Small intestine (tissue), 7 donors: ENCODE data around the gene STK38L. TPM values are rescaled to one million over a fixed set of nuclear protein-coding genes. Genes with fewer than 3 reads are reported as not detected.
A peak's percentile ranks its signal among the peaks of the same experiment; 100 is the strongest.

ENCODE experiments used
- DNase-seq, 2 donors: peaks; one replicate each; pipeline versions ENCODE4 v3.0.0 to v3.0.0-alpha.2; 2013
- FAIRE-seq: peaks from 2 replicates; lab custom pipeline; 2012; peaks lifted over from hg19 to GRCh38; lab: Jason Lieb, UNC
- H3K27ac ChIP-seq, 3 donors: one replicate each; pipeline ENCODE4 v1.5.1; 2013; ENCODE audit warnings: low read length in 2 of 3, mild to moderate bottlenecking in 2 of 3, control low read depth in 1 of 3, inconsistent platforms in 1 of 3, low read depth in 1 of 3, moderate library complexity in 1 of 3
- H3K27me3 ChIP-seq, 3 donors: one replicate each; pipeline ENCODE4 v1.6.1; 2013; ENCODE audit warnings: low read length in 3 of 3, inconsistent platforms in 1 of 3; ENCODE audit not compliant: control insufficient read depth in 3 of 3, insufficient read depth in 3 of 3
- H3K36me3 ChIP-seq, 3 donors: one replicate each; pipeline ENCODE4 v1.6.1; 2013; ENCODE audit warnings: low read length in 3 of 3, inconsistent platforms in 1 of 3, low read depth in 1 of 3, mild to moderate bottlenecking in 1 of 3, moderate library complexity in 1 of 3; ENCODE audit not compliant: control insufficient read depth in 3 of 3, insufficient read depth in 2 of 3
- H3K4me1 ChIP-seq, 3 donors: one replicate each; pipeline ENCODE4 v1.6.1; 2013; ENCODE audit warnings: low read length in 2 of 3, inconsistent platforms in 1 of 3, low read depth in 1 of 3, mild to moderate bottlenecking in 1 of 3, moderate library complexity in 1 of 3; ENCODE audit not compliant: control insufficient read depth in 3 of 3, insufficient read depth in 2 of 3
- H3K4me3 ChIP-seq, 3 donors: one replicate each; pipeline ENCODE4 v1.5.1; 2013; ENCODE audit warnings: low read length in 3 of 3, control low read depth in 1 of 3, inconsistent platforms in 1 of 3, low read depth in 1 of 3, mild to moderate bottlenecking in 1 of 3, moderate library complexity in 1 of 3
- H3K9me3 ChIP-seq, 2 donors: one replicate each; pipeline ENCODE4 v1.6.1; 2013; ENCODE audit warnings: low read depth in 1 of 2, low read length in 1 of 2; ENCODE audit not compliant: control insufficient read depth in 2 of 2, insufficient read depth in 1 of 2
- WGBS, 3 donors: extraction: QIAGEN DNeasy Blood & Tissue Kit; methylation state at CpG; one replicate each; pipeline ENCODE4 v1.1.7; 2013; 5-methylcytosine and 5-hydroxymethylcytosine counted together
- polyA plus RNA-seq, 4 donors: library from polyadenylated mRNA; stranded (reverse) in 3 of 4; unstranded in 1 of 4; fragments of 200-250 nt in 3 of 4; fragments of 120-200 nt in 1 of 4; gene quantifications; one replicate each; pipeline versions ENCODE4 v1.2.1 to v1.2.3, GENCODE V29; 2013
- donor health status: healthy with polysubstance abuse.
- donor health status: control.
- donor health status: control.
- donor health status: Bipolar disorder and iron deficiency.
- donor health status: healthy.

STK38L gene
- polyA plus RNA-seq, 4 donors, result 5.8 to 23.8 (median 10.6) TPM

DNA sequence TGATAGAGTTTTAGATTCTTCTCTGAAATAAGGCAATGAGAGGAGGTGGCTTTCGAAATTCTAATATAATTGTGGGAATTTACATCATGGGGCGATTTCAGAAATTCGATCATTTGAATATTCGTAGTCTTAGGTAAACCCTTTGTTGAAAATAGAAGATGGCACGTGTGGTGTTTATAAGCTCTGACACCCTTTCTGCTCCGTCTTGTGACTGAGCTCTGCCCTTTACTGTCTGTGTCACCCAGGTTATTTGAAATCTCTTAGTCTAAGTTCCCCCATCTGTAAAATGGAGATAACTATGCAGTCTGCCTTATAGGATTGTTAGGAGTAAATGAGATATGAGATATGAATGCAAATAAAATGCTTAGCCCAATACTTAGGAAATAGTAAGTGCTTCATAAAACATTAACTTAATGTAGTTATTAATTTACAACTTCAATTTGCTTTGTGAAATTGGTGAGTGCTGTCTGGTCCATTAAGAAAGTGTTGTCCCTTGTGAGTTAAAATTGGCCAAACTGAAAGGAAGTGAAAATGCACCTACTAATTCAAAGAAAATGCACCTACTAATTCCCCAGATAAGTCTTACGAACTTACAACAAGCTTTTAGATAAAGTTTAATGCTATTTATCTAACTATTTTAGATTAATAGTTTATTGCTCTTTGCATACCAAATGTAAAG is 90.1 kb downstream of the STK38L start:
- no peak for FAIRE-seq
- no peaks in the 10 kb centered on the region for H3K27me3 ChIP-seq
- no peaks in the 10 kb centered on the region for H3K36me3 ChIP-seq
- peak overlapping the region in 1 of 3 donors; percentile 56 for H3K27ac ChIP-seq
- WGBS, 3 donors, result 16 to 47% (median 35%) methylated on average over 7 of the region's 7 CpGs
- no peaks in the 10 kb centered on the region for H3K9me3 ChIP-seq
- H3K4me3 ChIP-seq, result peak overlapping the region in 2 of 3 donors; percentile 56 to 78
- peaks cover 0 to 9% (median 5%) of the 10 kb centered on the region in 3 donors for H3K4me1 ChIP-seq
- DNase-seq, result peak; percentile 58 to 66

- no peak overlapping the region for H3K4me3 ChIP-seq
- no peaks in the 10 kb centered on the region for H3K9me3 ChIP-seq
- no peaks in the 10 kb centered on the region for H3K27me3 ChIP-seq
- peaks cover 0 to 9% (median 5%) of the 10 kb centered on the region in 3 donors for H3K4me1 ChIP-seq
- FAIRE-seq (no peak), DNase-seq (peak in 1 of 2 donors; percentile 10)
- H3K27ac ChIP-seq, result no peak overlapping the region
- 65 to 83% (median 76%) methylated on average over 6 of the region's 6 CpGs for WGBS, 3 donors
- no peaks in the 10 kb centered on the region for H3K36me3 ChIP-seq
Measured at GRCh38 chr12:27334721-27335082, 90.6 kb downstream of the STK38L start.

DNA sequence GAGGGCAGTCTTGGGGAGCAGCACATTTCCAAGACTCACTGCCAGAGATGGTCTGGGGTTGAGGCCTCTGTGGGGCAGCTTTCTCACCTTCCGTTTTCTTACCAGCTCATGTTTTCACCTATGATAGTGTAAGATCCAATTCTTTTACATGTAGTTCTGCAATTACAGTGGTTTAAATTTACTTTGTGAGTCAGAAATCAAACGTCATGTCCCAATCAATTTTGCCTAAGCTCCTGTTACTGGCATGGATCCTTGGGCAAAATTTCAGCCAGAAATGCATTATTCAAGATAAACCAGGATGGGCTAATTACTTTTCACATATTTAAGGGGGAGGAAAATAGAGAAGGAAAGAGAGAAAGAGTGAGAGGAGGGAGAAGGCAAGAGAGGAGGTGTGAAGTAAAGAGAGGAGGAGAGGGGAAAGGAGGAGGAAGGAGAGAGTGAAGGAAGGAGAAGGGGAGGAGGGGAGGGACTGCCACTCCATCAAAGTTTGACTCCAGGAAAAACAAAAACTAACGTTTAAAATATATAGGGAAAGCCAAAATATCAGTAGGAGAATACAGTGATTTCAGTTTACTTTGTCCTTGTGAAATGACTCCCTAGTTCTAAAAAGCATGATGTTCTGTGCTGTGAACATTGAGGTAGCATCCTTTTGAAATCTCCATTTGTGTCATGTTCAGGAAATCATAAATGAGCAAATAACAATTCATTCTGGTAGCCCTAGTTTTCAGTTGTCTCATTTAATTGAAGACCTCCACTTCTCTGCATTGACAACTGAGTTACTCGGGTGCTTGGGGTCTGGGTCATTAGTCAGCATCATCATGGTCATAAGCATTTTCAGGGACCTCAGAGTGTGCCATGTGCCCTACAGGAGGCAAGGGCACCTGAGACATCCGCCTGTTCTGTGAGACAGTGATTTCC is 91.5 kb downstream of the STK38L start:
- no peak for FAIRE-seq
- Histone ChIP-seq H3K36me3 (no peaks in the 10 kb centered on the region), H3K4me3 (no peak overlapping the region), H3K4me1 (peaks cover 0 to 9% (median 5%) of the 10 kb centered on the region in 3 donors), H3K27me3 (no peaks in the 10 kb centered on the region), H3K27ac (peak overlapping the region in 1 of 3 donors; percentile 14), H3K9me3 (no peaks in the 10 kb centered on the region)
- DNase-seq, result peak in 1 of 2 donors; percentile 4
- 56 to 73% (median 59%) methylated on average over 5 of the region's 5 CpGs for WGBS, 3 donors

GRCh38 chr12:27336282-27336653 is 92.2 kb downstream of the STK38L start:
- H3K36me3 ChIP-seq, result no peaks in the 10 kb centered on the region
- H3K27ac ChIP-seq, result no peak overlapping the region
- FAIRE-seq (no peak), DNase-seq (peak; percentile 57 to 58)
- H3K4me1 ChIP-seq, result peaks cover 0 to 8% (median 5%) of the 10 kb centered on the region in 3 donors
- no peak overlapping the region for H3K4me3 ChIP-seq
- WGBS, 3 donors, result 55 to 87% (median 83%) methylated on average over 2 of the region's 2 CpGs
- H3K27me3 ChIP-seq, result no peaks in the 10 kb centered on the region
- no peaks in the 10 kb centered on the region for H3K9me3 ChIP-seq

GRCh38 chr12:27337376-27337775 is 93.3 kb downstream of the STK38L start:
- Histone ChIP-seq H3K36me3 (no peaks in the 10 kb centered on the region), H3K4me1 (peaks cover 0 to 2% (median 1%) of the 10 kb centered on the region in 3 donors), H3K27ac (no peak overlapping the region), H3K27me3 (no peaks in the 10 kb centered on the region), H3K4me3 (no peak overlapping the region), H3K9me3 (no peaks in the 10 kb centered on the region)
- DNase-seq (peak in 1 of 2 donors; percentile 6), FAIRE-seq (no peak)
- 76 to 100% (median 93%) methylated on average over 1 of the region's 1 CpG for WGBS, 3 donors

DNA sequence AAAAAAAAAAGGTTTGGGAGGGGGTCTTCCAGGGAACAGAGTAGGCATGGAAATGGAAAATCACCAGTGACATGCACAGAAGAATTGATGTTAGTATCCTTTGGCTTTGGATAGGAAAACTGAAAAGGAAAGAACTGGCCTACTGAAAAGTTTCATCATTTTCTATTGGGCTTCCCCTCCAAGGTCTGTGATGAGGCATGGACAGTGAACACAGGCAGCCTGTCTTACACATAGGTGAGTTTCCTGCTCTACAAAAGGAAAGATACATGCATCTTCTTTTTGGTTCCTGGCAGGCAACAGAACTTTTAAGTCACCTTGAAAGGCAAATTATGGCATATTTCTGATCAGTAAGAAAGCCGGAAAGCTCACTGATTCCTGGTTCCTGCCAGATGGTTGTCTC is 94.4 kb downstream of the STK38L start:
- no peak for DNase-seq
- Histone ChIP-seq H3K27ac (no peak overlapping the region), H3K4me1 (peaks cover 0 to 2% (median 0%) of the 10 kb centered on the region in 3 donors), H3K9me3 (no peaks in the 10 kb centered on the region), H3K36me3 (no peaks in the 10 kb centered on the region), H3K27me3 (no peaks in the 10 kb centered on the region), H3K4me3 (no peak overlapping the region)
- WGBS, 3 donors, result 95 to 100% (median 100%) methylated on average over 1 of the region's 1 CpG
- no peak for FAIRE-seq

DNA sequence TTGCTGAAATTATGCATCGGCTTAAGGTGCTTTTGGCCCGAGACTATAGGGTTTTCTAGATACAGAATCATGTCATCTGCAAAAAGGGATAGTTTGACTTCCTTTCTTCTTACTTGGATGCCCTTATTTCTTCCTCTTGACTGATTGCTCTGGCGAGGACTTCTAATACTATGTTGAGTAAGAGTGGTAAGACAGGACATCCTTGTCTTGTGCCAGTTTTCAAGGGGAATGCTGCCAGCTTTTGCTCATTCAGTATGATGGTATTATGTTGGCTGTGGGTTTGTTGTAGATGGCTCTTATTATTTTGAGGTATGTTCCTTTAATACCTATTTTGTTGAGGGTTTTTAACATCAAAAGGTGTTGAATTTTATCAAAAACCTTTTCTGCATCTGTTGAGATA is 96.9 kb downstream of the STK38L start:
- DNase-seq, result no peak
- Histone ChIP-seq H3K27ac (no peak overlapping the region), H3K4me1 (no peaks in the 10 kb centered on the region), H3K27me3 (peaks cover 0 to 1% (median 0%) of the 10 kb centered on the region in 3 donors), H3K4me3 (no peak overlapping the region), H3K9me3 (no peaks in the 10 kb centered on the region), H3K36me3 (no peaks in the 10 kb centered on the region)
- no peak for FAIRE-seq
- 87 to 93% (median 93%) methylated on average over 3 of the region's 3 CpGs for WGBS, 3 donors

- no peaks in the 10 kb centered on the region for H3K36me3 ChIP-seq
- no peaks in the 10 kb centered on the region for H3K9me3 ChIP-seq
- WGBS, 3 donors, result 95 to 98% (median 97%) methylated on average over 2 of the region's 2 CpGs
- no peak overlapping the region for H3K27ac ChIP-seq
- DNase-seq (no peak), FAIRE-seq (no peak)
- peaks cover 0 to 1% (median 0%) of the 10 kb centered on the region in 3 donors for H3K27me3 ChIP-seq
- H3K4me1 ChIP-seq, result no peaks in the 10 kb centered on the region
- no peak overlapping the region for H3K4me3 ChIP-seq
Measured at GRCh38 chr12:27342536-27342935, 98.5 kb downstream of the STK38L start.
